GM12873 (cell line): Measurements from ENCODE around the gene DYRK1B.

ENCODE experiments used
- CTCF ChIP-seq: IDR thresholded peaks from 2 replicates; pipeline ENCODE4 v1.5.1; 2012; ENCODE audit warnings: low read depth, mild to moderate bottlenecking, moderate library complexity, low read length, control low read depth; ENCODE audit not compliant: insufficient read depth; ENCODE audit errors: missing control alignments

Gene DYRK1B

DNA sequence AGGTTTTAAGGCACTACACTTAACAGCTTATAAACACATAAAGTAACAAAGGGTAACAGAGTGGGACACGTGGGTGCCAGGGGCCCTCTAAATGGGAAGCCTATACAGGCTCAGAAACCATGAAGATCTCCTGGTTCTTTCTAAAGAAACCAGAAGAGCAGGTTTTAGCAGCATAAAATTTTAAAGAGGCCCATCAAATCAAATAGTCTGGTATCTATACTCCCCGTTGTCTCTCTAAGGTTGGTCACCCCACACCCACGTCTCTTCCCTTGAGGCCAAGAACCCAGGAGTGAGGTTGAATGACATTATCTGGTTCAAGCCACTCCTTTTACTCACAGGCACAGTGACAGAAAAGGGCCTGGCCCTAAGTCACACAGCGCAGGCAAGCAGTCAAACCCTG, 4.6 kb upstream of the DYRK1B start:
- TF ChIP-seq CTCF = no peak

DNA sequence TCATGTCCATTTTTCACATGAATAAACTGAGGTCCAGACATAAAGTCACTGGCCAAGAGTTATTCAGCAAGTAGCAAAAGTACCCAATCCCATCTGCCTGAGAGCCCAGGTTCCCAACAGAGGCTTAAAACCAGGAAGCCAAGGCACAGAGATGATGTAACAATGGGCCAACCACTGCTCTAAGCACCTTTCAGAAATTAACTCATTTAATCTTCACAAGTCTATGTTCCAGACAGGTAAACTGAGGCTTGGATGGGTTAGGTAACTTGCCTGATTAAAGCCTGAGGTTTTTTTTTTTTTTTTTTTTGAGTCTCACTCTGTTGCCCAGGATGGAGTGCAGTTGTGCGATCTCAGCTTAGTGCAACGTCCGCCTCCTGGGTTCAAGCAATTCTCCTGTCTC, 4.0 kb upstream of the DYRK1B start:
- no peak for TF ChIP-seq CTCF

- TF ChIP-seq CTCF = no peak
Measured at GRCh38 chr19:39834287-39834841, 402 bp upstream of the DYRK1B start.

- no peak for TF ChIP-seq CTCF
Measured at GRCh38 chr19:39833160-39833463, 850 bp downstream of the DYRK1B start.

DNA sequence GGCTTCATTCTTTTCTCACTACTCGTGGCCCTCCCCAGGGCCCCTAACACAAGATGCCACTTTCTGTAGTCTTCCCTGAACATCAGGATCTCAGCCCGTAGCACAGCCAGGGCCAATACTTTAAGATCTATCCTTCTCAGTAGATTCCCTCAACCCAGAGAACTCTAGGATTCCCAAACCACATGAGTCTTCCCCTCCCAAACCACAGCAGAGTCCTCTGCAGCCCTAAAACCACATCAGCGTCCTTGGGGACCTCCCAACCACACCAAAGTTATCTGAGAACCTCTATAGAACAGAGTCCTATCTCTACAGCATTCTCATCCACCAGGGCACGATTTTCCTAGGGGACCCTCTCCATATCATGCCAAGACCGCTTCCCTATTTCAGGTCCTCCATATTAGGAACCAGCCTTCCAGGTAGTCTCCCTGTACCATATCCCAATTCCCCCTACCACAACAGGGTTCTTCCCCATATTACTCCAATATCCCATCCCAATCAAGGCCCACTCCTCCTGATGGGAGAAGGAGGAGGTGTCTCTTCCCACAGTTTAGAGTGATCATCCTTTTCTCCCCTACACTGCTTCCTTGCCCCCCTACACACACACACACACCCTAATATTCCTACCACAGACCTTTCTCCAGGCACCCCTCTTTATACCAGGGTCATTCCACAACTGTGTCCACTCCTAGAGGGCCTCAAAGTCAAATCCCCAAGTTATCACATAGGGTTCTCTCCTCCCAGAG, 1.4 kb downstream of the DYRK1B start:
- no peak for TF ChIP-seq CTCF

- TF ChIP-seq CTCF = no peak
Measured at GRCh38 chr19:39831679-39832078, 2.3 kb downstream of the DYRK1B start.

- no peak for TF ChIP-seq CTCF
Measured at GRCh38 chr19:39830847-39831246, 3.1 kb downstream of the DYRK1B start.
